MM.1S (cell line): Measurements from ENCODE around the gene NADK.

ENCODE experiments used
- DNase-seq: peaks from one replicate; pipeline ENCODE4 v3.0.0-alpha.2; 2015
- H2AFZ ChIP-seq: fragments of 300-600 bp; sonication (generic); 2 replicates; pipeline ENCODE4 v1.6.0; 2016; ENCODE audit warnings: antibody characterized with exemption, low read length
- H3F3A ChIP-seq: fragments of 300-600 bp; sonication (generic); 2 replicates; pipeline ENCODE4 v1.6.1; 2016; ENCODE audit warnings: mild to moderate bottlenecking, antibody characterized with exemption, low read length, moderate library complexity, mixed read lengths; ENCODE audit not compliant: insufficient read depth
- H3K27ac ChIP-seq: fragments of 300-600 bp; sonication (generic); 2 replicates; pipeline ENCODE4 v1.5.1; 2016; ENCODE audit warnings: mild to moderate bottlenecking, low read length
- H3K27me3 ChIP-seq: fragments of 300-600 bp; sonication (generic); replicated peaks from 2 replicates; pipeline ENCODE4 v1.6.0; 2016; ENCODE audit warnings: low read length; ENCODE audit not compliant: insufficient read depth
- H3K36me3 ChIP-seq: fragments of 300-600 bp; sonication (generic); replicated peaks from 2 replicates; pipeline ENCODE4 v1.6.1; 2016; ENCODE audit warnings: mild to moderate bottlenecking, low read length, mixed read lengths; ENCODE audit not compliant: insufficient read depth
- H3K4me1 ChIP-seq: fragments of 300-600 bp; sonication (generic); 2 replicates; pipeline ENCODE4 v1.6.1; 2016; ENCODE audit warnings: low read length, mixed read lengths
- H3K4me2 ChIP-seq: fragments of 300-600 bp; sonication (generic); 2 replicates; pipeline ENCODE4 v1.6.0; 2016; ENCODE audit warnings: low read depth, low read length
- H3K4me3 ChIP-seq: fragments of 300-600 bp; sonication (generic); 2 replicates; pipeline ENCODE4 v1.5.1; 2016; ENCODE audit warnings: low read length, mixed read lengths
- H3K79me2 ChIP-seq: fragments of 300-600 bp; sonication (generic); 2 replicates; pipeline ENCODE4 v1.6.1; 2016; ENCODE audit warnings: mixed run types, low read length, mixed read lengths
- H3K9ac ChIP-seq: fragments of 300-600 bp; sonication (generic); 2 replicates; pipeline ENCODE4 v1.6.1; 2016; ENCODE audit warnings: low read length, mixed read lengths
- H3K9me2 ChIP-seq: fragments of 300-600 bp; sonication (generic); replicated peaks from 2 replicates; pipeline ENCODE4 v1.6.1; 2016; ENCODE audit warnings: mild to moderate bottlenecking, low read length, mixed read lengths; ENCODE audit not compliant: insufficient read depth
- H3K9me3 ChIP-seq: fragments of 300-600 bp; sonication (generic); replicated peaks from 2 replicates; pipeline ENCODE4 v1.6.1; 2016; ENCODE audit warnings: mild to moderate bottlenecking, low read length, mixed read lengths; ENCODE audit not compliant: insufficient read depth
- H4K20me1 ChIP-seq: fragments of 300-600 bp; sonication (generic); 2 replicates; pipeline ENCODE4 v1.6.1; 2016; ENCODE audit warnings: mild to moderate bottlenecking, low read length, moderate library complexity, mixed read lengths; ENCODE audit not compliant: insufficient read depth
- CTCF ChIP-seq: fragments of 300-600 bp; sonication (generic); IDR thresholded peaks from 2 replicates; pipeline ENCODE4 v1.5.1; 2016; ENCODE audit warnings: antibody characterized with exemption, low read length, mixed read lengths
- EZH2 ChIP-seq: fragments of 300-600 bp; sonication (generic); optimal IDR thresholded peaks from 2 replicates; pipeline ENCODE3; 2017; ENCODE audit warnings: low read depth, mild to moderate bottlenecking, antibody characterized with exemption, low read length, mixed read lengths
- EZH2phosphoT487 ChIP-seq: fragments of 300-600 bp; sonication (generic); IDR thresholded peaks from 2 replicates; pipeline ENCODE4 v1.6.1; 2018; ENCODE audit warnings: antibody characterized with exemption, low read length

The NADK gene

DNA sequence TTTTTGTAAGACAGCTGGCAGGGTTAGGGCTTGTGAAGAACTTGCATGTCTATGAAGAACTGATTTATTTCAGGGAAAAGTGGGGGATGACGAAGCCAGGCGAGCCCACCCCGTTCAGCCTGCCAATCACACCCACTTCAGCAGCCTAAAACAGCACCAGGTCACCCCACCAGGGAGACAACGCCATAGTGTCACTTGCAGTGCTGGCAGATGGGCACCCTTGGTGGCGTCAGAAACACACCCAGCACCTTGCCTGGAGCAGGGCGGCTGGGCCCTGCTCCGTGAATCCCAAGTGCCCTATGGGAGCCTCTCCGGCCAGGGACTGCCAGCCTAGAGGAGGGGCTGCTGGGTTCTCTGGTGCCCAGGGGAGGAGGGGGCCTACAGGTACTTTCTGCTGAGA is 5.0 kb upstream of the NADK start:
- Histone ChIP-seq H3K4me3 (no peak overlapping the region), H3K9ac (no peak overlapping the region), H3K36me3 (peaks cover 7% of the 10 kb centered on the region; the same call in 1 of the 2 replicates), H4K20me1 (no peaks in the 10 kb centered on the region), H3K4me1 (peaks cover 32% of the 10 kb centered on the region), H3K4me2 (peak overlapping the region; percentile 44; the same call in 1 of the 2 replicates), H3F3A (peaks cover 26% of the 10 kb centered on the region), H3K27me3 (no peaks in the 10 kb centered on the region), H3K27ac (no peak overlapping the region; the same call in 1 of the 2 replicates), H3K79me2 (peaks cover 2% of the 10 kb centered on the region; the same call in 1 of the 2 replicates), H3K9me3 (no peaks in the 10 kb centered on the region), H2AFZ (no peak overlapping the region), H3K9me2 (no peaks in the 10 kb centered on the region)
- no peak for TF ChIP-seq CTCF
- TF ChIP-seq EZH2phosphoT487, result no peak
- no peak for TF ChIP-seq EZH2
- no peak for DNase-seq

- H2AFZ ChIP-seq, result peak overlapping the region; percentile 18; the same call in 1 of the 2 replicates
- DNase-seq, result no peak
- no peaks in the 10 kb centered on the region for H3K27me3 ChIP-seq
- H4K20me1 ChIP-seq, result no peaks in the 10 kb centered on the region
- H3K9me2 ChIP-seq, result no peaks in the 10 kb centered on the region
- H3K36me3 ChIP-seq, result peaks cover 4% of the 10 kb centered on the region; the same call in 1 of the 2 replicates
- peak overlapping the region; percentile 46; the same call in 1 of the 2 replicates for H3K27ac ChIP-seq
- peak overlapping the region; percentile 32; the same call in 1 of the 2 replicates for H3K9ac ChIP-seq
- peaks cover 5% of the 10 kb centered on the region for H3K79me2 ChIP-seq
- H3K4me3 ChIP-seq, result no peak overlapping the region
- H3K9me3 ChIP-seq, result no peaks in the 10 kb centered on the region
- peak overlapping the region; percentile 44; the same call in 1 of the 2 replicates for H3K4me2 ChIP-seq
- peaks cover 26% of the 10 kb centered on the region for H3F3A ChIP-seq
- peaks cover 32% of the 10 kb centered on the region for H3K4me1 ChIP-seq
- TF ChIP-seq EZH2 (no peak), EZH2phosphoT487 (no peak), CTCF (no peak)
Measured at GRCh38 chr1:1782399-1783221, 4.3 kb upstream of the NADK start.

GRCh38 chr1:1781526-1781903 is 3.2 kb upstream of the NADK start:
- no peaks in the 10 kb centered on the region for H3K9me2 ChIP-seq
- no peak overlapping the region for H3K4me3 ChIP-seq
- no peaks in the 10 kb centered on the region for H4K20me1 ChIP-seq
- H3K36me3 ChIP-seq, result 0 out of 2 replicates have a peak, but pooled peaks cover 4% of the 10 kb centered on the region
- peaks cover 24% of the 10 kb centered on the region for H3F3A ChIP-seq
- H3K4me1 ChIP-seq, result peaks cover 38% of the 10 kb centered on the region
- no peak for DNase-seq
- peak overlapping the region; percentile 89; the same call in 1 of the 2 replicates for H3K4me2 ChIP-seq
- peaks cover 16% of the 10 kb centered on the region for H3K79me2 ChIP-seq
- TF ChIP-seq CTCF (no peak), EZH2phosphoT487 (no peak), EZH2 (no peak)
- no peak overlapping the region for H3K9ac ChIP-seq
- no peaks in the 10 kb centered on the region for H3K9me3 ChIP-seq
- no peaks in the 10 kb centered on the region for H3K27me3 ChIP-seq
- H3K27ac ChIP-seq, result peak overlapping the region; percentile 98
- no peak overlapping the region for H2AFZ ChIP-seq
